Cardiac muscle cell (in vitro differentiated cells and primary cell): Measurements from ENCODE around the gene RTP5. TPM values are rescaled to one million over a fixed set of nuclear protein-coding genes. Genes with fewer than 3 reads are reported as not detected.
"Not testable (repeated sequence)": the region's sequence is repeated elsewhere in the genome, so short reads cannot be mapped to it uniquely, and the experiment has no call there.

ENCODE experiments used
- DNase-seq, 2 donors: peaks; one replicate each; pipeline versions ENCODE4 v3.0.0 to v3.0.0-alpha.2; 2010 to 2017; ENCODE audit warnings: low read depth in 1 of 2, low spot score in 1 of 2
- H3K27ac ChIP-seq: fragments of 200-600 bp; sonication (generic); 2 replicates; pipeline ENCODE4 v1.5.1; 2016
- H3K27me3 ChIP-seq: fragments of 200-600 bp; sonication (generic); 2 replicates; pipeline ENCODE4 v1.6.0; 2016; ENCODE audit warnings: control low read depth
- H3K36me3 ChIP-seq: fragments of 200-600 bp; sonication (generic); 2 replicates; pipeline ENCODE4 v1.5.1; 2016; ENCODE audit warnings: control low read depth
- H3K4me1 ChIP-seq: fragments of 200-600 bp; sonication (generic); 2 replicates; pipeline ENCODE4 v1.8.1; 2017; ENCODE audit warnings: low read depth, mild to moderate bottlenecking, mixed run types
- H3K4me3 ChIP-seq: fragments of 200-600 bp; sonication (generic); 2 replicates; pipeline ENCODE4 v1.5.1; 2016; ENCODE audit warnings: mild to moderate bottlenecking
- H3K9me3 ChIP-seq: fragments of 200-600 bp; sonication (generic); 2 replicates; pipeline ENCODE4 v1.5.1; 2017; ENCODE audit warnings: low read depth, mild to moderate bottlenecking, control low read depth
- CTCF ChIP-seq: IDR thresholded peaks from 2 replicates; pipeline ENCODE4 v1.5.1; 2012; ENCODE audit warnings: low read depth, mild to moderate bottlenecking, low read length
- polyA plus RNA-seq: library from polyadenylated mRNA; unstranded; fragments of >200 nt; fragmentation: Nextera tagmentation; extraction: Ambion mirVana; gene quantifications from 2 replicates; pipeline ENCODE4 v1.2.1, GENCODE V29; 2016
- total RNA-seq: library from RNA; depleted of rRNA; stranded (reverse); fragments of >200 nt; gene quantifications from 2 replicates; pipeline ENCODE4 v1.2.3, GENCODE V29; 2016

Gene RTP5
- total and polyA plus RNA-seq, 2 experiments from 2014 or later, result not detected

GRCh38 chr2:241904011-241904718, 34.6 kb downstream of the RTP5 start:
- no peak for TF ChIP-seq CTCF
- Histone ChIP-seq H3K27me3 (peaks cover 2% of the 10 kb centered on the region), H3K4me1 (peaks cover 7% of the 10 kb centered on the region), H3K27ac (no peak overlapping the region), H3K9me3 (no peaks in the 10 kb centered on the region), H3K36me3 (no peaks in the 10 kb centered on the region), H3K4me3 (no peak overlapping the region)
- no peak for DNase-seq

DNA sequence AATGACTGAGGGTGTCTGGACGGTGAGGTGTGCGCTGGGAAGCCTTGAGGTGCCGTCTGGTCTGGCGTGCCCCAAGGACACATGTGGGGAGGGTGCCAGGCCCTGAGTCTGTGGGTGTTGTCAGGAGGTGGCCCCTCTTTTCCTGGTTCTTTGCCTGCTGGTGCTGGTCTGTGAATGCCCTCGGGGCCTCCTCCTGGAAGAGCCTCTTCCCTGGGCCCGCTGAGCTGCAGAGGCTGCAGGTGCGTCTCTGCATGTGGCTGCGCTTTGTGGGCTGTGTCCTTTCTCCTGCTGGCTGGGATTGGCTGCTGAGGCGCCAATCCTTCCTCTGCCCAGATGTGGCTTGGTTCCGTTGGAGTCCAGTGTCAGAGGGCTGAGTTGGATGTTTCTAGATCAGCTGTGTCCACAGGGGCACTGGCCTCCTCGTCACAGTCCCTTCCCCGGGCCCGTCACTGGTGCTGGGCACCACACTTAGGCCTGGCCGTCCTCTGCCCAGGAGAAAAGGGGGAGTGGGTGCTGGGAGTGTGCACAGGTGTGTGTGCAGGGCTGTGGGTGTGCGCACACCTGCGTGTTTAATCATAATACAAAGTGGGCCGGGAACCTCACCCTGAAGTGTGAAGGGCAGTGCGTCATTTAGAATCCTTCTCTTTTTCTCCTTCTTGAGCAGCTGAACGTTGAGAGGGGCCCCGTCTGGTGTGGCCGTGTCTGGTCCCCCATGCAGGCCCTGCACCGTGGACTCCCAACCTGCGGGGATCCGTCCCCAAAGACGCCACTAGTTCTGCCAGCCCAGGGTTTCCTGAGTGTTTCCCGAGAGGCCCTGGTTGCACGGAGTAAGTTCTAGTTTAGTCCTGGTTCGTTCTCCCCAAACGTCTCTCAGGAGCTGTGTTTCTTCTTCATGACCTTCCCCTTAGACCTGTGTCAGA, 35.5 kb downstream of the RTP5 start:
- Histone ChIP-seq H3K9me3 (no peaks in the 10 kb centered on the region), H3K4me1 (peaks cover 10% of the 10 kb centered on the region), H3K4me3 (no peak overlapping the region), H3K36me3 (no peaks in the 10 kb centered on the region), H3K27me3 (peaks cover 2% of the 10 kb centered on the region), H3K27ac (no peak overlapping the region)
- no peak for TF ChIP-seq CTCF
- DNase-seq, result no peak

GRCh38 chr2:241905716-241906377, 36.3 kb downstream of the RTP5 start:
- Histone ChIP-seq H3K4me1 (peaks cover 10% of the 10 kb centered on the region), H3K9me3 (no peaks in the 10 kb centered on the region), H3K27ac (no peak overlapping the region), H3K27me3 (peaks cover 2% of the 10 kb centered on the region), H3K4me3 (no peak overlapping the region), H3K36me3 (no peaks in the 10 kb centered on the region)
- no peak for DNase-seq
- no peak for TF ChIP-seq CTCF

GRCh38 chr2:241906378-241906770, 36.8 kb downstream of the RTP5 start:
- not testable (repeated sequence) for H3K4me3 ChIP-seq, H3K27ac ChIP-seq, H3K36me3 ChIP-seq, H3K9me3 ChIP-seq, DNase-seq, H3K4me1 ChIP-seq, H3K27me3 ChIP-seq

- no peak for DNase-seq
- no peak overlapping the region for H3K4me3 ChIP-seq
- no peaks in the 10 kb centered on the region for H3K36me3 ChIP-seq
Measured at GRCh38 chr2:241906826-241907570, 37.5 kb downstream of the RTP5 start.

DNA sequence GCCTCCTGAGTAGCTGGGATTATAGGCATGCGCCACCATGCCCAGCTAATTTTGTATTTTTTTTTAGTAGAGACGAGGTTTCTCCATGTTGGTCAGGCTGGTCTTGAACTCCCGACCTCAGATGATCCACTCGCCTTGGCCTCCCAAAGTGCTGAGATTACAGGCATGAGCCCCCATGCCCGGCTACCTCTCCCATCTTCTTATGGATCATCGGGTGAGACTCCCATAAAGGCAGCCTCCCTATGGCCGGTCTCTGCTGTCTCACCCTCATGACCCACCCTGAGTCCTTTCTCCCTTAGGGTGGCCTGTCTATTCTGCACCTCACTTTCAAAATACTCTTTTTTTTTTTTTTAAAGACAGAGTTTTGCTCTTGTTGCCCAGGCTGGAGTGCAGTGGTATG, 38.3 kb downstream of the RTP5 start:
- H3K36me3 ChIP-seq, H3K27me3 ChIP-seq, H3K9me3 ChIP-seq, H3K27ac ChIP-seq, H3K4me1 ChIP-seq, H3K4me3 ChIP-seq, DNase-seq: not testable (repeated sequence)

More at GRCh38 chr2:241906826-241907570, 37.5 kb downstream of the RTP5 start:
- H3K4me1 ChIP-seq, result peaks cover 3% of the 10 kb centered on the region
- TF ChIP-seq CTCF, result no peak
- no peak overlapping the region for H3K27ac ChIP-seq
- H3K27me3 ChIP-seq, result peaks cover 2% of the 10 kb centered on the region
- no peaks in the 10 kb centered on the region for H3K9me3 ChIP-seq
